Stimulated activated CD8-positive, alpha-beta memory T cell treated with anti-CD3 and anti-CD28 coated beads, Interleukin-4, amount 100 ng/mL, for 48 hours (primary cell): ENCODE results near the gene TIAL1.

ENCODE experiments used
- DNase-seq: peaks from one replicate; pipeline ENCODE4 v3.0.0-alpha.2; 2020

Gene TIAL1

DNA sequence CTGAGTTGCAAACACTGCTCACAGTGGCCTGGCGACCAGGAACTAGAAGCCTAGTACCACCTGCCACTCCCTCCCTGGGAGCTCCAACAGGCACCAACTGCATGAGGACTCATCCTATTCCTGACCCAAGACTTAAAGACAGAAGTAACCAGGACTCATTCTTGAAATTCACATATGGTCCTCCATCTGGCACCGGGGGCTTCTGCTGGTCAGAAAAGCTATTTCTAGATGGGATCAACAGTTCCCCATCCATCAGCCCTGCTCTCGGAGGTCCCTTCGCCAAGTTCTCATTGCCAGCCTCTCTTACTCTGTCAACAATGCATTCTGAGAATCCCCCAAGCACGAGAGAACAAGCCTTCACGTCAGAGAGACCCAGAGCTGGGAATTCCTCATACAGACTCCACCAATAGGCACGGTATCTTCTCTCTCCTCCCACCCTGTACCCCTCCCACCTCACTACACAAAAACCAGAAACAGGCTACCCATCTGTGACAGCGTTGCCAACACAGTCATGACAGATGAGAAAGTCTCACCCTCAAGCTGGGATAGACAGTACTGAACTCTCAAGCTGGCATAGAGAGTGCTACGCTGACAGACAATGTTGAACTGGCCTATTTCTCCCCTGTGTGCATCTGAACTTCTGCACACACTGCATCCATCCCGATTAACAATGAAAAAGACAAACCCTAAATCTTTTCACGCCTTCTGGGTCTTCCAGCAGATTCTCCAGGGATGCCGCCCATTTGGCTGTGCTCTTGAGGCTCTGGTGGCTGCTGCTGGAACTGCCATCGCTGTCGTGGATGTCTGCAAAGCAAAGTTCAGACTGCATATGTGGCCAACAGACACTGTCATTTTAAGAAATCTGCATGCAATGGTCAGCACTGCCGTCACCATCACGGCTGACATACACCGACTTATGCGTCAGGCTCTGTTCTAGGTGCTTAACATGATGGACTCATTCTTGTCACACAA lies 69.9 kb downstream of the TIAL1 start:
- DNase-seq = no peak

DNA sequence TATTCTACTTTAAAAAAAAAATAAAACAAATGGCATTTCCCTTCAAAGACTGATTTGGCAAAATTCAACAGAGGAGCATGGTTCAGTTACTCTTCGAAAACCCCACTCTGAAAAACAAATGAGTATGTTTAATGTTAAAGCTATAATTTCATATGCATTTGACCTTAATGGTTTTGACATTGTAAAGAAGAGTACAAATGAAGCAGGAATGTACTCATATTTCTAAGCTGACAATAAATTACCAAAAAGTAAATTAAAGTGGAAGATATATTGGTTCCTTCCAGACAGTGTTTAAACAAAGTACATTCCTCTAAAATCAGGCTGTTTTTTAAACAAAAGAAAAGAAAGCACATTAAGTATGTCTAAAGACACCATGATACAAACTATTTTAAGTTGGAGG lies 70.6 kb downstream of the TIAL1 start:
- no peak for DNase-seq

DNA sequence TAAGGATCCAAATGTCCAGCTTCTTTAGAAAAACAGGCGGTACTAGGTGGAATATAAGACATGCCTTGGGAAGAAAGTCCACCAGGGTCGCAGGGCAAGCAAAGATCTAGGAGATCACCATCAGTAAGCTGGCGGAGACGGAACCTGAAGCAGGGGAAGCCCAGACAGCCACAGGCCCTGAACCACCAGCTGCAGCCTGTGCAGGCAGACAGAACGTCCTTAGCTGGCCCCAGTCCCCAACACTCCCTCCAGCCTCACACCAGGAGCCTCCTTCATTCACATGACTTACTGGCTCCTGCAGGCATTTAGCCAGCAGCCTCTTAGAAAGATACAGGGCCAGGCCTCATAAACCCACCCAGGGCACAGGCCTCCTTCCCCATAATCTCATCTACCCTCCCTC lies 71.6 kb downstream of the TIAL1 start:
- DNase-seq = no peak

DNA sequence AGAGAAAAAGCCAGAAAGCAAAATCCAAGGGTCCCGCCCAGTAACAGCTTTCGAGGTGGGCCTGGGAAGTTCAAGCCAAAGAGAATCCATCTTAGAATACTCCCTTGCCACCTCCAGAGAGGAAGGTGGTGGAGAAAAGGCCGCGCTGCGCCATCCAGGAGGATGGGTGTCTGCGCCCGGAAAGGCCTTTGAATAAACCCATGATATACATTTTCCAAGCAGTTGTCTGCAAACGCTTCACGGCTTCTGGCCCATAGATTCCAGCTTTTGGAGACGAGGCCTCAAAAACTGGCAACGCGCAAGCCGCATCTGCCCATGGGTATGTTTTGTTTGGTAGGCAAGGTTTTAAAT lies 72.1 kb downstream of the TIAL1 start:
- DNase-seq = no peak

DNA sequence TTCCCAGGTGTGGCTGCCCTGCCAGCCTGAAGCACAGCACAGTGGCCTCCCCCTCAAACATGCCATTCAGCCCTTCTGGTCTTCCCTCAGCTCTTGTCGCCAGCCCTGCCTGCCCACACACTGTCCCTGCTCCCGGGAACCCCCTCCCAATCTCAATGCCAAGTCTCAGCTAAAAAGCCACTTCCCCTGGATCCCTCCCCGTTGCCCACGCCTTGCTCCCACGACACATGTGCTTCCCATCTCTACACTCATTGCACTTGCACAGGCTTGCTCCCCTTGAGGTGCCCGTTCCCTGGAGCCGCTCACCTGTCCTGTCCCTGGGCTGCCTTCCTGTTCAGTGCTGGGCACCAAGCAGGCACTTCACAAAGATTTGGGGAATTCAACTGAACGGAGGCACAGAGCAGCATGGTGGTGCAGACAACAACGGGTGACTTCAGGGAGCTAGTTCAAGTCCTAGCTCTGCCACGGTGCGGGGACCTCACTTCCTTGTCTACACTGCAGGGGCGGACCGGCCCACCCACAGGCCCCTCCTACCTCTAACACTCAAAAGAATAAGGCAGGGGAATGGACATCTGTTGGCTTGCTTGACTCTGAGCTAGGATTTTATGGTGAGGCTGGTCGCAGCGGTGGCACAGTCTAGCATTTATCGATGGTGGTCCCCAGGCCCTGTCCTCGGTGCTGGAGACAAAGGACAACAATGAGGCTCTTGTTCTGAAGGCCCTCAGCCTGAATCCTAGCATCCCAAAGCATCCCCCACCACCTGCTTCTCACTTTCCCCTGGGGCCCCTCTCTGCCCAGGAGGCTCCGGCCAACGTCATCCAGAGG lies 72.7 kb downstream of the TIAL1 start:
- no peak for DNase-seq
